C4-2B (cell line): ENCODE measurements around the gene TBX4.

Source experiments
- ZFX ChIP-seq: fragments of 450-650 bp; IDR thresholded peaks from 2 replicates; pipeline ENCODE4 v1.6.1; 2017
- TF ChIP-seq, protein P1 (sequence below): fragments of 450-650 bp; conservative IDR thresholded peaks from 2 replicates; pipeline ENCODE4 v1.5.1; 2017; ENCODE audit warnings: mild to moderate bottlenecking

DNA sequence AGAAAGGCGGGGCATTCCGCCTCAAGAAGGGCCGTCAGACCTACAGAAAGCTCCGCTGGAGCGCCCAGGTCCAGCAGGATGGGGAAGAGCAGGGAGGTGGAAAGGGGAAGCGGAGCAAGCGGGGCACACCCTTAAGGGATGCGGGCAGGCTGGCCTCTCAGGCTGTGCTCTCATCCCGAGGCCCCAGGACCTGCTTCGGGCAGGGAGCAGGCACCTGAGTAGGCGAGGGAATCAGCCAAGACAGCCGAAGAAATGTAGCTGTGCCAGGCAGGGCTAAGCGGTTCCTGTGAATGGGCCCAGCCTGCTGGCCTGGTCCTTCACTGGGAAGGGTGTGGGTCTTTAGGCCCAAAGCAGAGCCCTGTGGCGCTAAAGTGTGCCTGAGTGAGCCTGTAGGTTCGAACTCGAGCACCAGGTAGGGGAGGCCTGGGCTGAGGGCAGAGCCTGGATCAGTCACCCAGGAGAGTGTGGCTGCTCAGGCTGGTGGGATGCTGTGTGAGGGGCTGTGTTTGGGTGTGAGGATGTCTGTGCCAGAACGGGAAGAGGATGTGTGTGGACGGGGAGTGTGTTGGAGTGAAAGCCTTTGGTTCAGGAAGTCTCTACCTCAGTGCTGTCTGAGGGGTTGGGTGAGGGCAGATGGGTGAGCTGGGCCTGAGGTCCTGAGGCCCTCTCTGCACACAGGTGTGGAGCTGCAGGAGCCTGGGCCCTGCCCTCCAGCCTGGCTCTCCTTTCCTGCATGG lies 3.3 kb downstream of the TBX4 start:
- TF ChIP-seq, protein P1, sequence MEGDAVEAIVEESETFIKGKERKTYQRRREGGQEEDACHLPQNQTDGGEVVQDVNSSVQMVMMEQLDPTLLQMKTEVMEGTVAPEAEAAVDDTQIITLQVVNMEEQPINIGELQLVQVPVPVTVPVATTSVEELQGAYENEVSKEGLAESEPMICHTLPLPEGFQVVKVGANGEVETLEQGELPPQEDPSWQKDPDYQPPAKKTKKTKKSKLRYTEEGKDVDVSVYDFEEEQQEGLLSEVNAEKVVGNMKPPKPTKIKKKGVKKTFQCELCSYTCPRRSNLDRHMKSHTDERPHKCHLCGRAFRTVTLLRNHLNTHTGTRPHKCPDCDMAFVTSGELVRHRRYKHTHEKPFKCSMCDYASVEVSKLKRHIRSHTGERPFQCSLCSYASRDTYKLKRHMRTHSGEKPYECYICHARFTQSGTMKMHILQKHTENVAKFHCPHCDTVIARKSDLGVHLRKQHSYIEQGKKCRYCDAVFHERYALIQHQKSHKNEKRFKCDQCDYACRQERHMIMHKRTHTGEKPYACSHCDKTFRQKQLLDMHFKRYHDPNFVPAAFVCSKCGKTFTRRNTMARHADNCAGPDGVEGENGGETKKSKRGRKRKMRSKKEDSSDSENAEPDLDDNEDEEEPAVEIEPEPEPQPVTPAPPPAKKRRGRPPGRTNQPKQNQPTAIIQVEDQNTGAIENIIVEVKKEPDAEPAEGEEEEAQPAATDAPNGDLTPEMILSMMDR, result no peak
- TF ChIP-seq ZFX, result no peak
